GM15510 (cell line): Measurements from ENCODE around the gene TPCN2.

Experiments used
- POLR2A ChIP-seq: IDR thresholded peaks from 3 replicates; pipeline ENCODE4 v1.6.1; 2011; ENCODE audit warnings: borderline replicate concordance; ENCODE audit not compliant: insufficient read length; ENCODE audit errors: extremely low read depth

The TPCN2 gene

GRCh38 chr11:69044111-69045013 is 4.4 kb upstream of the TPCN2 start:
- no peak for TF ChIP-seq POLR2A

DNA sequence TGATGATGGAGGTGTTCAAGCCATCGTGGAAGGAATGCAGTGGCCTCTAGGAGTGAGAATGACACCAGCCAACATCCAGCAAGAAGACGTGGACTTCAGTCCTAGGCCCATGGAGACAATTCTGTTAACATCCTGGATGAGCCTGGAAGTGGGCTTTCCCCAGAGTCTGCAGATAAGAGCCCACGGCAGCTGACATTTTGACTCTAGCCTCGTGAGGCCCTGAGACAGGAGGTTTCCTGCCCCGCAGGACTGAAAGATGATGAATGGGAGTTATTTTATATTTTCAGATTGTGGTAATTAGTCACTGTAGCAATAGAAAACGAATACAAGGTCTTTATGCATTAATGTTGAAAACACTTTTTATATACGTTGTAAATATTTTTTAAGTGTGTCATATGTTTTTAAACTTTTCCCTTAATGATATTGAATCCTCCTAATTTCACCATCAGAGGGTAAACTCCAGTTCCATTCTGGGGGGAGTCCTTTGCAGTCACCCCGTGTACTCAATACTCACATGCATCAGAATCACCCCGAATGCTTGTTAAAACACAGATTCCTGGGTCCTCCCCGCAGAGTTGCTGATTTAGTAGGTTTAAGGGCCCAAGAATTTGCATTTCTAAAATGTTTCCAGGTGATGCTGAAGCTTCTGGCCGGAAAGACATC is 570 bp upstream of the TPCN2 start:
- TF ChIP-seq POLR2A, result no peak

DNA sequence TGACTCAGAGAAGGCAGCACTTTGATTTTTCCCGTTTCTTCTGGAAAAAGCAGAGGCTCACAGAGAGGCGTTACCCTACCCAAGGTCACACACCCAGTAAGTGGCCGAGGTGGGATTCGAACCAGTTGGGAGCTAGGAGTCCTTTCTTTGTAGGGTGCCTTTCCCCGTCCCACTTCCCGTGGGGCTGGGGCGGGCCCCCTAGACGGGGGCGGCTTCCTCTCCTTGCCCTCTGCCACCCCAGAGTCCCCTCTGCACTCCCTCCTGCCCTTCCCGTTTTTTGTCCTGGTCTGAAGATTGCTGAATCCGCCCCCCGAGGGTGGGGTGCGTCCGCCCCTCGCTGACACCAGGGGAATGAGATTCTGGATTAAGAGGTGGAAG is 747 bp downstream of the TPCN2 start:
- TF ChIP-seq POLR2A, result no peak

- TF ChIP-seq POLR2A, result no peak
Observed at GRCh38 chr11:69050592-69051380, 2.1 kb downstream of the TPCN2 start.

GRCh38 chr11:69051381-69052342 is 2.9 kb downstream of the TPCN2 start:
- TF ChIP-seq POLR2A, result no peak

DNA sequence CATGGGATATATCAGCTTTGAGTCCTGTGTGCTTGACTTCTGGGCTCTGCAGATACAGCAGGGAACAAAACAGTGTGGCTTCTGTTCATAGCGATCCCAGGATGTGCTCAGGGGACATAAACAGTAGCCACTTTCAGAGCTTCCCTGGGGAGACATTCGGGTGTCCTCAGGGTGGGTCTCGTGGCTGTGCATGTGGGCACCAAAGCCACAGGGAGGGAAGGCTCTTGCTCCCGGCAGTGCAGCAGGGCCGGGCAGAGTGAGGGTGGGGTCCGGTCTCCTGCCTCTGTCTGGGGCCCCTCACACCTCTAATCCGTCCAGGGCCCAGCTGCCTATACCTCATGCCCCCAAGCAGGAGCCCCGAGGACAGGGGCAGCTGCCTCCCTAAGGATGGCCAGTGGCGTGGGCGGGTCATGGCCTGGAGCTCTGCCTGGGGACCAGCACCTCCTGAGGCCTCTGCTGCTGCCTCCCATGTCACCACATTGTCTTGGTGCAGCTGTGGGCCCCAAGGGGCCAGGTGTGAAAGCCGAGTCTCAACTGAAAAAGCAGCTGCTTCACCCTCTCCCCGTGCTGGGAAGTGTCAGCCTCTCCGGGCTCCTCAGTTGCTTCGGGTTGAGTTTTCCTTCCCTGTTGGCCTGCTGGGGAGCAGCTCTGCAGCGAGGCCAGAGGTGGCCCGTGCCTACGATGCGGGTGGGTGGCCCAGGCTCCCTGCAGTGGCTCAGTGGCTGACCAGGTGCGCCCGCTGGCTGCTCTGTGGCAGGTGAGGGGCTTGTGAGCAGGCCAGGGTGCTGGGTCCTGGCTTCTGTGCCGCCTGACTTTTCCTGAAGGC is 3.8 kb downstream of the TPCN2 start:
- no peak for TF ChIP-seq POLR2A

DNA sequence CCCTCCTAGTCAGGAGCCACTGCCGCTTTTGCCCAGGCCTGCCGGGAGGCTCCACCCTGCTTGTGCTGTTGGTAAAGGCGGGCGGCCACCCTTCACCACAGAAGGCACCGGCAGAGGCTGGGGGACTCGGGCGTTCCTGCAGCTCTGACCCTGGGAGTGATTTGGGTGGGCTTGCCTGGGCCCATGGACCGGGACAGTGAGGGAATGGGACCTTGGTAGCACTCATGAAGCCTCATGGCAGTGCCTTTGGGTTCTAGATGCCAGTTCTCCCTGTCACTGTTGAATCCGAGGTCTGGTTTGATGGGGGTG is 4.4 kb downstream of the TPCN2 start:
- no peak for TF ChIP-seq POLR2A

GRCh38 chr11:69053546-69054396 is 5.0 kb downstream of the TPCN2 start:
- TF ChIP-seq POLR2A, result no peak

GRCh38 chr11:69054397-69055211 is 5.9 kb downstream of the TPCN2 start:
- no peak for TF ChIP-seq POLR2A

GRCh38 chr11:69055212-69055586 is 6.5 kb downstream of the TPCN2 start:
- TF ChIP-seq POLR2A, result no peak

DNA sequence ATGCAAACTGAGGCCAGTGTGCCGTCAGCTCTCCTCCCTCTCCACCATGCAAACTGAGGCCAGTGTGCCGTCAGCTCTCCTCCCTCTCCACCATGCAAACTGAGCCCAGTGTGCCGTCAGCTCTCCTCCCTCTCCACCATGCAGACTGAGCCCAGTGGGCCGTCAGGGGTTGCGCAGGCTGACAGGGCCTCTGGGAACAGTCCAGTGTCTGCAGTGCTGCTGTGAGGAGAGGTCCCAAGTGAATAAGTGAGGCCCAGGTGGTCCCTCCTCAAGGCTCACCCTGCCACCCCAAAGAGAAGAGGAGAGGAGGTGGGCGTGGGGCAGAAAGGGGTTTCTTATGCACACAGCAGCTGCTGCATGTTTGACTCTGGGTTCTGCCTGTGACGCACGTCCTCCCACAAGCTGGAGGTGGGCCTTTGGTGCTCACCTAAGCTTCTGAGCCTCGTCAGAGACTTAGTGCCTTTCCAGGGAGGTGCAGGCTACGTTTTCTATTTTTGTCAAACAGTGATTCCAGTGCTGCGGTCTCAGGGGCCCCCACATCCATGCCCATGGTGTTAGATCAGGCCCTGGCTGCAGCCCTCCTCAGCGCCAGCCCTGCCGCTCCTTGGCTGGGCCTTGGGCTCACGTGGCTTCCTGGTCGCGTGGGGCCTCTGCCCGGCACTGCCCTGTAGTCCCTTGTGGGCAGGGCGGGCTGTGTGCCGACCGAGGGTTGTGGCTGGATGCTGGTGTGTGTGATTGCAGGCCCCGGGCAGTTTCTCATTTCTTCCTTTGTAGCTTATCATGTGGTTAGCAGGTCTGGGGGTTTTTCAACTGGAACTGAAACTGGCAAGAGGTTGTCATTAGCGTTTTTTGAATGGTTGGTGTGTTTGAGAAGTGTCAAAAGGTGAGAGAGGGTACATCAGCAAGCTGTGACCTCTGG is 7.1 kb downstream of the TPCN2 start:
- peak; percentile 26 for TF ChIP-seq POLR2A

- TF ChIP-seq POLR2A, result no peak
Observed at GRCh38 chr11:69057236-69057635, 8.5 kb downstream of the TPCN2 start.
